ENCODE data around the gene ADAM29.
"Not testable (repeated sequence)": the region's sequence is repeated elsewhere in the genome, so short reads cannot be mapped to it uniquely, and the experiment has no call there.

The ADAM29 gene

GRCh38 chr4:174918058-174918457 lies at the start of gene ADAM29:
ADAM29 (plus strand) TSS chr4:174918358; CDS start chr4:174975526, 57,168 bp downstream.
- DNase-seq (ENCODE audit: extremely low spot score, insufficient read length, low read depth) (no peak), FAIRE-seq (no peak)

GRCh38 chr4:174869339-174869738 lies 48.8 kb upstream of the ADAM29 start:
- no peak for FAIRE-seq

GRCh38 chr4:174870311-174870710 lies 47.8 kb upstream of the ADAM29 start:
- FAIRE-seq: no peak

More at GRCh38 chr4:174869339-174869738, 48.8 kb upstream of the ADAM29 start:
- DNase-seq (ENCODE audit: extremely low spot score, insufficient read length, low read depth): no peak

GRCh38 chr4:174871407-174871806 lies 46.8 kb upstream of the ADAM29 start:
- DNase-seq (ENCODE audit: extremely low spot score, insufficient read length, low read depth): no peak
- no peak for FAIRE-seq

More at GRCh38 chr4:174870311-174870710, 47.8 kb upstream of the ADAM29 start:
- DNase-seq (ENCODE audit: extremely low spot score, insufficient read length, low read depth): no peak

GRCh38 chr4:174873146-174873545 lies 45.0 kb upstream of the ADAM29 start:
- FAIRE-seq: peak; percentile 52
- not testable (repeated sequence) for DNase-seq (ENCODE audit: extremely low spot score, insufficient read length, low read depth)

- peak; percentile 7 for DNase-seq (ENCODE audit: extremely low spot score, insufficient read length, low read depth)
- FAIRE-seq: peak; percentile 75
These were observed 44.2 kb upstream of the ADAM29 start for GRCh38 chr4:174873931-174874330.

GRCh38 chr4:174874898-174875297 lies 43.3 kb upstream of the ADAM29 start:
- FAIRE-seq (no peak), DNase-seq (ENCODE audit: extremely low spot score, insufficient read length, low read depth) (no peak)

GRCh38 chr4:174880001-174880400 lies 38.2 kb upstream of the ADAM29 start:
- DNase-seq (ENCODE audit: extremely low spot score, insufficient read length, low read depth) (no peak), FAIRE-seq (no peak)

- FAIRE-seq: no peak
- DNase-seq (ENCODE audit: extremely low spot score, insufficient read length, low read depth): no peak
These were observed 35.7 kb upstream of the ADAM29 start for GRCh38 chr4:174882317-174882992.

GRCh38 chr4:174907508-174907907 lies 10.7 kb upstream of the ADAM29 start:
- FAIRE-seq: no peak

GRCh38 chr4:174910271-174910670 lies 7.9 kb upstream of the ADAM29 start:
- no peak for DNase-seq (ENCODE audit: extremely low spot score, insufficient read length, low read depth)
- FAIRE-seq: no peak

More at GRCh38 chr4:174907508-174907907, 10.7 kb upstream of the ADAM29 start:
- DNase-seq (ENCODE audit: extremely low spot score, insufficient read length, low read depth): no peak

GRCh38 chr4:174912919-174913543 lies 5.1 kb upstream of the ADAM29 start:
- DNase-seq (ENCODE audit: extremely low spot score, insufficient read length, low read depth) (no peak), FAIRE-seq (no peak)

GRCh38 chr4:174919886-174920423 lies 1.8 kb downstream of the ADAM29 start:
- DNase-seq (ENCODE audit: extremely low spot score, insufficient read length, low read depth) (no peak), FAIRE-seq (no peak)

GRCh38 chr4:174926958-174927357 lies 8.8 kb downstream of the ADAM29 start:
- no peak for FAIRE-seq
- no peak for DNase-seq (ENCODE audit: extremely low spot score, insufficient read length, low read depth)

- DNase-seq (ENCODE audit: extremely low spot score, insufficient read length, low read depth): no peak
- FAIRE-seq: peak; percentile 93
These were observed 10.0 kb downstream of the ADAM29 start for GRCh38 chr4:174928174-174928573.

- FAIRE-seq (peak; percentile 85), DNase-seq (ENCODE audit: extremely low spot score, insufficient read length, low read depth) (no peak)
These were observed 10.6 kb downstream of the ADAM29 start for GRCh38 chr4:174928575-174929253.

- FAIRE-seq (no peak), DNase-seq (ENCODE audit: extremely low spot score, insufficient read length, low read depth) (no peak)
These were observed 11.2 kb downstream of the ADAM29 start for GRCh38 chr4:174929346-174929745.

- FAIRE-seq (peak; percentile 67), DNase-seq (ENCODE audit: extremely low spot score, insufficient read length, low read depth) (no peak)
These were observed 12.7 kb downstream of the ADAM29 start for GRCh38 chr4:174930895-174931294.

- no peak for FAIRE-seq
- DNase-seq (ENCODE audit: extremely low spot score, insufficient read length, low read depth): no peak
These were observed 14.9 kb downstream of the ADAM29 start for GRCh38 chr4:174933083-174933482.

GRCh38 chr4:174934360-174934759 lies 16.2 kb downstream of the ADAM29 start:
- FAIRE-seq: no peak
- DNase-seq (ENCODE audit: extremely low spot score, insufficient read length, low read depth): no peak

- DNase-seq (ENCODE audit: extremely low spot score, insufficient read length, low read depth): no peak
- FAIRE-seq: no peak
These were observed 17.4 kb downstream of the ADAM29 start for GRCh38 chr4:174935607-174936006.

All from GM18507 (cell line).